Measurements from ENCODE around the gene PUM1. TPM values are rescaled to one million over a fixed set of nuclear protein-coding genes. Genes with fewer than 3 reads are reported as not detected.

The PUM1 gene
- total and polyA plus RNA-seq, 10 of the 15 experiments (the other 5 are each of a cell fraction or from before 2014, with no cell fraction given), result 21.4 to 75.3 (median 42.4) TPM

DNA sequence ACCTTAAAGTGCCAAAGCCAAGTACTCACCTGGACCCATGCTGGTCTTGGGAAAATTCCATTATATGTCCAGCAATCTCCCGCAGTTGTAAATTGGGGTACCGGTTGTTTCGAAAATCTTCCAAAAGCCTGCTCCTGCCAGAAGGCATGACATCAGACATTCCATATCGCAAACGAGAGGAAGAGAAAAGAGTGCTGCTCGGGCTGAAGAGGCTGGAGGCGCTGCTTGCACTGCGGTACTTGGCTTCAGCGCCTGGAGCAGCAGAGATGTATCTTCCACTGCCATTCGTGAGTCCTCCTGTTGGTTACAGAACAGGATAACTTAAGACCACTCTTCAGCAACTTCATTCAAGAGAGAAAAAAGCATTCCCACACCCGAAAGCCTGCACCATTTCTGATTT is 111.8 kb downstream of the PUM1 start:
- no peak for TF ChIP-seq NFIC (IDR thresholded peaks at IDR 0.05; ENCODE audit: low read depth, low read length)
- no peak for TF ChIP-seq KDM1A (IDR thresholded peaks at IDR 0.05; ENCODE audit: borderline replicate concordance)
- TF ChIP-seq, protein P1, sequence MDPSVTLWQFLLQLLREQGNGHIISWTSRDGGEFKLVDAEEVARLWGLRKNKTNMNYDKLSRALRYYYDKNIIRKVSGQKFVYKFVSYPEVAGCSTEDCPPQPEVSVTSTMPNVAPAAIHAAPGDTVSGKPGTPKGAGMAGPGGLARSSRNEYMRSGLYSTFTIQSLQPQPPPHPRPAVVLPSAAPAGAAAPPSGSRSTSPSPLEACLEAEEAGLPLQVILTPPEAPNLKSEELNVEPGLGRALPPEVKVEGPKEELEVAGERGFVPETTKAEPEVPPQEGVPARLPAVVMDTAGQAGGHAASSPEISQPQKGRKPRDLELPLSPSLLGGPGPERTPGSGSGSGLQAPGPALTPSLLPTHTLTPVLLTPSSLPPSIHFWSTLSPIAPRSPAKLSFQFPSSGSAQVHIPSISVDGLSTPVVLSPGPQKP (IDR thresholded peaks at IDR 0.05; ENCODE audit: low read depth, low read length), result no peak
- no peak for TF ChIP-seq MEF2B (IDR thresholded peaks at IDR 0.05; ENCODE audit: partially characterized antibody, poor library complexity, severe bottlenecking)
- no peak for TF ChIP-seq NR2F1 (conservative IDR thresholded peaks at IDR 0.05)
- no peak for TF ChIP-seq RUNX3 (IDR thresholded peaks at IDR 0.05; ENCODE audit: low read length)
- no peak for TF ChIP-seq BHLHE40 (IDR thresholded peaks at IDR 0.05; ENCODE audit: borderline replicate concordance in 1 of 2, low read depth in 2 of 2, low read length in 1 of 2)
- no peak for TF ChIP-seq ZSCAN29 (IDR thresholded peaks at IDR 0.05)
- no peak for TF ChIP-seq RAD21 (IDR thresholded peaks at IDR 0.05; ENCODE audit: insufficient read depth, low read depth, low read length)
- no peak for TF ChIP-seq DPF2 (IDR thresholded peaks at IDR 0.05)
- TF ChIP-seq FOS (IDR thresholded peaks at IDR 0.05; ENCODE audit: borderline replicate concordance, extremely low read depth, insufficient read length), result no peak
- TF ChIP-seq SPI1 (IDR thresholded peaks at IDR 0.05; ENCODE audit: borderline replicate concordance, insufficient read depth, low read depth, low read length), result no peak
- no peak for TF ChIP-seq NR2C1 (IDR thresholded peaks at IDR 0.05)
- no peak for TF ChIP-seq IKZF1 (conservative IDR thresholded peaks at IDR 0.05)
- TF ChIP-seq HDAC2 (IDR thresholded peaks at IDR 0.05), result no peak
- TF ChIP-seq, protein P2, sequence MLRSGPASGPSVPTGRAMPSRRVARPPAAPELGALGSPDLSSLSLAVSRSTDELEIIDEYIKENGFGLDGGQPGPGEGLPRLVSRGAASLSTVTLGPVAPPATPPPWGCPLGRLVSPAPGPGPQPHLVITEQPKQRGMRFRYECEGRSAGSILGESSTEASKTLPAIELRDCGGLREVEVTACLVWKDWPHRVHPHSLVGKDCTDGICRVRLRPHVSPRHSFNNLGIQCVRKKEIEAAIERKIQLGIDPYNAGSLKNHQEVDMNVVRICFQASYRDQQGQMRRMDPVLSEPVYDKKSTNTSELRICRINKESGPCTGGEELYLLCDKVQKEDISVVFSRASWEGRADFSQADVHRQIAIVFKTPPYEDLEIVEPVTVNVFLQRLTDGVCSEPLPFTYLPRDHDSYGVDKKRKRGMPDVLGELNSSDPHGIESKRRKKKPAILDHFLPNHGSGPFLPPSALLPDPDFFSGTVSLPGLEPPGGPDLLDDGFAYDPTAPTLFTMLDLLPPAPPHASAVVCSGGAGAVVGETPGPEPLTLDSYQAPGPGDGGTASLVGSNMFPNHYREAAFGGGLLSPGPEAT (IDR thresholded peaks at IDR 0.05; ENCODE audit: low read depth), result no peak
- TF ChIP-seq, protein P3, sequence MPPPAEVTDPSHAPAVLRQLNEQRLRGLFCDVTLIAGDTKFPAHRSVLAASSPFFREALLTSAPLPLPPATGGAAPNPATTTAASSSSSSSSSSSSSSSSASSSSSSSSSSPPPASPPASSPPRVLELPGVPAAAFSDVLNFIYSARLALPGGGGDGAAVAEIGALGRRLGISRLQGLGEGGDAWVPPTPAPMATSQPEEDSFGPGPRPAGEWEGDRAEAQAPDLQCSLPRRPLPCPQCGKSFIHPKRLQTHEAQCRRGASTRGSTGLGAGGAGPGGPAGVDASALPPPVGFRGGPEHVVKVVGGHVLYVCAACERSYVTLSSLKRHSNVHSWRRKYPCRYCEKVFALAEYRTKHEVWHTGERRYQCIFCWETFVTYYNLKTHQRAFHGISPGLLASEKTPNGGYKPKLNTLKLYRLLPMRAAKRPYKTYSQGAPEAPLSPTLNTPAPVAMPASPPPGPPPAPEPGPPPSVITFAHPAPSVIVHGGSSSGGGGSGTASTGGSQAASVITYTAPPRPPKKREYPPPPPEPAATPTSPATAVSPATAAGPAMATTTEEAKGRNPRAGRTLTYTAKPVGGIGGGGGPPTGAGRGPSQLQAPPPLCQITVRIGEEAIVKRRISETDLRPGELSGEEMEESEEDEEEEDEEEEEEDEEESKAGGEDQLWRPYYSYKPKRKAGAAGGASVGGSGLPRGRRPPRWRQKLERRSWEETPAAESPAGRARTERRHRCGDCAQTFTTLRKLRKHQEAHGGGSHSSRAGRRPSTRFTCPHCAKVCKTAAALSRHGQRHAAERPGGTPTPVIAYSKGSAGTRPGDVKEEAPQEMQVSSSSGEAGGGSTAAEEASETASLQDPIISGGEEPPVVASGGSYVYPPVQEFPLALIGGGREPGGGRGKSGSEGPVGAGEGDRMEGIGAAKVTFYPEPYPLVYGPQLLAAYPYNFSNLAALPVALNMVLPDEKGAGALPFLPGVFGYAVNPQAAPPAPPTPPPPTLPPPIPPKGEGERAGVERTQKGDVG (CRISPR knock-in tag; IDR thresholded peaks at IDR 0.05), result no peak
- no peak for TF ChIP-seq PAX5 (IDR thresholded peaks at IDR 0.05; ENCODE audit: borderline replicate concordance, low read depth, low read length)
- no peak for TF ChIP-seq IRF4 (IDR thresholded peaks at IDR 0.05; ENCODE audit: low read depth, low read length)
- Histone ChIP-seq H3K4me3 (no peak overlapping the region), H4K20me1 (ENCODE audit: control insufficient read depth, insufficient read depth) (no peaks in the 10 kb centered on the region), H3K27ac (ENCODE audit: control insufficient read depth, insufficient read depth) (no peak overlapping the region), H2AFZ (ENCODE audit: control insufficient read depth, low read depth, low read length) (no peak overlapping the region), H3K4me1 (ENCODE audit: control insufficient read depth, insufficient read depth, low read length) (no peaks in the 10 kb centered on the region), H3K9ac (ENCODE audit: control insufficient read depth, insufficient read depth, low read length) (no peak overlapping the region), H3K27me3 (replicated peaks in 1 of 2; ENCODE audit: control insufficient read depth in 2 of 2, insufficient read depth in 2 of 2, low read length in 1 of 2) (no peaks in the 10 kb centered on the region), H3K4me2 (ENCODE audit: control insufficient read depth, insufficient read depth) (no peak overlapping the region), H3K36me3 (ENCODE audit: control insufficient read depth in 2 of 2, insufficient read depth in 2 of 2, low read length in 1 of 2) (peaks cover 13 to 40% of the 10 kb centered on the region in 2 experiments), H3K9me3 (replicated peaks; ENCODE audit: control insufficient read depth, insufficient read depth, low read length) (no peaks in the 10 kb centered on the region), H3K79me2 (ENCODE audit: control insufficient read depth, insufficient read depth, low read length) (no peaks in the 10 kb centered on the region; the same call in 1 of the 2 replicates)
- POLR2A ChIA-PET, result no interaction called here
- ATAC-seq (no peak), DNase-seq (ENCODE audit: low read depth, low spot score) (no peak), FAIRE-seq (no peak)
- BruUV-seq (replicated peaks), result no TSS peak
- SMC1A ChIA-PET (ENCODE audit: uncharacterized antibody, unreplicated experiment), result no interaction called here
- in situ Hi-C loops (cut with MboI), result no loop called here
- intact Hi-C loops (cut with micrococcal nuclease; ENCODE audit: unreplicated experiment), result no loop called here
- RAD21 ChIA-PET (ENCODE audit: unreplicated experiment), result no interaction called here
- WGBS (ENCODE audit: insufficient coverage, insufficient replicate concordance, low lambda C conversion rate, missing lambda C conversion rate), result 95% methylated on average over 11 of the region's 11 CpGs
- CTCF ChIA-PET, result interaction anchor here (1.4 kb wide), 1 partner anchor 11 kb away, joined by 3 read pairs; no protein-coding TSS in a partner anchor

All from GM12878 (cell line).